H1 (cell line): Measurements from ENCODE around the gene AFG1L. TPM values are rescaled to one million over a fixed set of nuclear protein-coding genes. Genes with fewer than 3 reads are reported as not detected.
A peak's percentile ranks its signal among the peaks of the same experiment; 100 is the strongest.

Experiments used
- BACH1 ChIP-seq: IDR thresholded peaks from 2 replicates; pipeline ENCODE4 v1.6.1; 2012; ENCODE audit warnings: low read length, improper control_type of control experiment
- CREB1 ChIP-seq: IDR thresholded peaks from 2 replicates; pipeline ENCODE4 v1.6.1; 2012; ENCODE audit warnings: inconsistent platforms
- EGR1 ChIP-seq: IDR thresholded peaks from 2 replicates; pipeline ENCODE4 v1.6.1; 2011; ENCODE audit warnings: low read depth, low read length, borderline replicate concordance
- EP300 ChIP-seq, 2 experiments: IDR thresholded peaks; 1 replicate in 1 of 2; 2 replicates in 1 of 2; pipeline ENCODE4 v1.6.1; 2011 to 2012; ENCODE audit warnings: low read depth in 2 of 2, low read length in 2 of 2, mild to moderate bottlenecking in 2 of 2, borderline replicate concordance in 1 of 2, inconsistent platforms in 1 of 2, moderate library complexity in 1 of 2
- KDM4A ChIP-seq: IDR thresholded peaks from one replicate; pipeline ENCODE4 v1.7.1; 2012; ENCODE audit warnings: low read depth, mild to moderate bottlenecking, moderate library complexity, low read length, inconsistent platforms; ENCODE audit not compliant: severe bottlenecking
- MAFK ChIP-seq: IDR thresholded peaks from 2 replicates; pipeline ENCODE4 v1.6.1; 2012; ENCODE audit warnings: low read depth, mild to moderate bottlenecking, improper control_type of control experiment, low read length
- PHF8 ChIP-seq: fragments of 200-600 bp; sonication (generic); conservative IDR thresholded peaks from 2 replicates; pipeline ENCODE4 v1.7.1; 2012; ENCODE audit warnings: low read depth, mild to moderate bottlenecking, inconsistent platforms, low read length, moderate library complexity
- POU5F1 ChIP-seq: IDR thresholded peaks from 2 replicates; pipeline ENCODE4 v1.6.1; 2011; ENCODE audit warnings: low read depth, mild to moderate bottlenecking, low read length, moderate library complexity
- RFX5 ChIP-seq: IDR thresholded peaks from 2 replicates; pipeline ENCODE4 v1.6.1; 2011; ENCODE audit warnings: low read depth, low read length, improper control_type of control experiment, borderline replicate concordance
- SAP30 ChIP-seq: fragments of 300-600 bp; sonication (generic); IDR thresholded peaks from 2 replicates; pipeline ENCODE4 v1.7.1; 2012; ENCODE audit warnings: low read length, moderate library complexity, mild to moderate bottlenecking, inconsistent platforms; ENCODE audit not compliant: insufficient read depth, insufficient replicate concordance
- SP2 ChIP-seq: IDR thresholded peaks from 2 replicates; pipeline ENCODE4 v1.6.1; 2012; ENCODE audit warnings: mild to moderate bottlenecking, low read length, inconsistent platforms
- SP4 ChIP-seq: IDR thresholded peaks from 2 replicates; pipeline ENCODE4 v1.6.1; 2012; ENCODE audit warnings: low read length, inconsistent platforms
- SUZ12 ChIP-seq: fragments of 200-600 bp; sonication (generic); IDR thresholded peaks from 2 replicates; pipeline ENCODE4 v1.6.1; 2012; ENCODE audit warnings: mild to moderate bottlenecking, inconsistent platforms, low read length, moderate library complexity, mixed read lengths
- TAF7 ChIP-seq: optimal IDR thresholded peaks from 2 replicates; pipeline ENCODE3; 2011; ENCODE audit warnings: low read depth, mild to moderate bottlenecking, inconsistent platforms, low read length, moderate library complexity, borderline replicate concordance
- YY1 ChIP-seq: IDR thresholded peaks from 2 replicates; pipeline ENCODE4 v1.6.1; 2011; ENCODE audit warnings: low read depth, mild to moderate bottlenecking, low read length
- ZNF274 ChIP-seq: IDR thresholded peaks from 2 replicates; pipeline ENCODE4 v1.7.0; 2012; ENCODE audit warnings: low read length, borderline replicate concordance; ENCODE audit errors: extremely low read depth
- polyA plus RNA-seq, 7 experiments: library from polyadenylated mRNA; depleted of rRNA in 3 of 7; stranded (reverse) in 5 of 7; unstranded in 2 of 7; fragments of >200 nt in 5 of 7; fragments of 200-250 nt in 2 of 7; gene quantifications; 1 replicate in 5 of 7; 2 replicates in 1 of 7; 4 replicates in 1 of 7; pipeline versions ENCODE4 v1.2.1 to v1.2.3, GENCODE V29; 2011 to 2013; ENCODE audit warnings: missing spikeins in 2 of 7, mixed read lengths in 2 of 7
- total RNA-seq: library from RNA; stranded (reverse); fragmentation: NEBNext Ultra II Directional; extraction: Animal tissue kit (Norgen Biotek cat#: 25700); gene quantifications from 2 replicates; pipeline ENCODE4 v1.2.1, GENCODE V29; 2021
- TF ChIP-seq, protein P1 (sequence below), 3 experiments: IDR thresholded peaks; 1 replicate in 2 of 3; 2 replicates in 1 of 3; pipeline versions ENCODE4 v1.5.1 to v1.6.1; 2011; ENCODE audit warnings: low read length in 3 of 3, mild to moderate bottlenecking in 3 of 3, inconsistent platforms in 2 of 3, low read depth in 1 of 3, moderate library complexity in 1 of 3; ENCODE audit not compliant: insufficient read depth in 1 of 3; ENCODE audit errors: control extremely low read depth in 1 of 3
- TF ChIP-seq, protein P2 (sequence below): IDR thresholded peaks from 2 replicates; pipeline ENCODE4 v1.6.1; 2011; ENCODE audit warnings: low read length, improper control_type of control experiment
- TF ChIP-seq, protein P3 (sequence below): IDR thresholded peaks from 2 replicates; pipeline ENCODE4 v1.6.1; 2012; ENCODE audit warnings: inconsistent platforms

AFG1L gene
- total and polyA plus RNA-seq, 2 of the 8 experiments (the other 6 are each of a cell fraction or from before 2014, with no cell fraction given): 0.98 to 5.7 TPM

DNA sequence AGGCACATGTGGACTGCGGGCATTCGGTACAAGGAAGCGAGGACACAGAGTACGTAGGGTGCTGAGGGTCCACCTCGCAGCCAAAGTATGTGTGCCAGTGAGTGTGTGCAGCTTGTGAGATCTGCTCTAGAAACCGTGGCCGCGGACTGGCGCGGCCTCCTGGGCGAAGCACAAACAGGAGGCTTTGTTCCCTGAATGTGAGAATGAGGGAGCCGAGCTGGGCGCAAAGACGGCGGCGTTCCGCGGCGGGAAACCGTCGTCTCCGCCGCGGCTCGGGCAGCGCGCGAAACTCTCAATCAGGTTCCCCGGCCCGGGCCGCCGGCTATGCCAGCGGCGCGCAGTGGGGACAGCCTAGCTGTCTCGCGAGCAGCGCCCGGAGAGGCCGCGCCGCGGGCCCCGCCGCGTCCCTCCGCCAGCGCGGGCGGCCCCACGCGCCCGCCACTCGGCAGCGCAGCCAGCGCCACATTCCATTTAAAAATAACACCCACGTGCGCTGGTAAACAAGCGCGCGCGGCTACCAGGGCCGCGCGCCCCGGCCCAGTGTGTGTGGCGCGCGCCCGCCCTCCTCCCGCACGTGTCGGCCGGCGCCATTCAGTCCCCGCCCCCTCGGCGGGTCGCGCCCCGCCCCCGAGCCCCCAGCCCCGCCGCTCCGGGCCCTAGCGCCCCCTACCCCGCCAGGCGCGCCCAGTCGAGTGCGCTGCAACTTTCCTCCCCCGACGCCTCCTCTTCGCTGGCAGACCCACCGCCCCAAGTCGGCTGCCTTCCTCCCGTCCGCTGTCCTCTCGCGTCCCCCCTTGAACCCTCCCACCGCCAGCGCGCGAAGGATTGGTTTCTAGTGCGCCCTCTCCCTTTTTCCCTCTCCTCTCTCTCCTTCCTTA lies 262.9 kb downstream of the AFG1L start (continued):
- TF ChIP-seq, protein P1, sequence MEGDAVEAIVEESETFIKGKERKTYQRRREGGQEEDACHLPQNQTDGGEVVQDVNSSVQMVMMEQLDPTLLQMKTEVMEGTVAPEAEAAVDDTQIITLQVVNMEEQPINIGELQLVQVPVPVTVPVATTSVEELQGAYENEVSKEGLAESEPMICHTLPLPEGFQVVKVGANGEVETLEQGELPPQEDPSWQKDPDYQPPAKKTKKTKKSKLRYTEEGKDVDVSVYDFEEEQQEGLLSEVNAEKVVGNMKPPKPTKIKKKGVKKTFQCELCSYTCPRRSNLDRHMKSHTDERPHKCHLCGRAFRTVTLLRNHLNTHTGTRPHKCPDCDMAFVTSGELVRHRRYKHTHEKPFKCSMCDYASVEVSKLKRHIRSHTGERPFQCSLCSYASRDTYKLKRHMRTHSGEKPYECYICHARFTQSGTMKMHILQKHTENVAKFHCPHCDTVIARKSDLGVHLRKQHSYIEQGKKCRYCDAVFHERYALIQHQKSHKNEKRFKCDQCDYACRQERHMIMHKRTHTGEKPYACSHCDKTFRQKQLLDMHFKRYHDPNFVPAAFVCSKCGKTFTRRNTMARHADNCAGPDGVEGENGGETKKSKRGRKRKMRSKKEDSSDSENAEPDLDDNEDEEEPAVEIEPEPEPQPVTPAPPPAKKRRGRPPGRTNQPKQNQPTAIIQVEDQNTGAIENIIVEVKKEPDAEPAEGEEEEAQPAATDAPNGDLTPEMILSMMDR (IDR thresholded peaks at IDR 0.05; ENCODE audit: control extremely low read depth in 1 of 3, insufficient read depth in 1 of 3, low read depth in 1 of 3, low read length in 3 of 3): peak in 1 of 3 experiments; percentile 20; a peak in 1 of 4 replicates
- TF ChIP-seq EGR1: peak; percentile 26; the same call in 1 of the 2 replicates
- peak; percentile 80 for TF ChIP-seq KDM4A
- TF ChIP-seq POU5F1: no peak
- TF ChIP-seq, protein P2, sequence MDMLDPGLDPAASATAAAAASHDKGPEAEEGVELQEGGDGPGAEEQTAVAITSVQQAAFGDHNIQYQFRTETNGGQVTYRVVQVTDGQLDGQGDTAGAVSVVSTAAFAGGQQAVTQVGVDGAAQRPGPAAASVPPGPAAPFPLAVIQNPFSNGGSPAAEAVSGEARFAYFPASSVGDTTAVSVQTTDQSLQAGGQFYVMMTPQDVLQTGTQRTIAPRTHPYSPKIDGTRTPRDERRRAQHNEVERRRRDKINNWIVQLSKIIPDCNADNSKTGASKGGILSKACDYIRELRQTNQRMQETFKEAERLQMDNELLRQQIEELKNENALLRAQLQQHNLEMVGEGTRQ: no peak
- TF ChIP-seq ZNF274: no peak
- TF ChIP-seq SAP30: no peak
- peak; percentile 54 for TF ChIP-seq TAF7
- TF ChIP-seq BACH1: no peak; the same call in 1 of the 2 replicates
- no peak for TF ChIP-seq SP4
- no peak; the same call in 1 of the 2 replicates for TF ChIP-seq CREB1
- TF ChIP-seq SP2: no peak
- TF ChIP-seq, protein P3, sequence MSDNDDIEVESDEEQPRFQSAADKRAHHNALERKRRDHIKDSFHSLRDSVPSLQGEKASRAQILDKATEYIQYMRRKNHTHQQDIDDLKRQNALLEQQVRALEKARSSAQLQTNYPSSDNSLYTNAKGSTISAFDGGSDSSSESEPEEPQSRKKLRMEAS: peak; percentile 89
- TF ChIP-seq SUZ12: no peak
- peak; percentile 58 for TF ChIP-seq PHF8
- TF ChIP-seq MAFK: no peak
- no peak for TF ChIP-seq EP300 (IDR thresholded peaks at IDR 0.05; ENCODE audit: borderline replicate concordance in 1 of 2, low read depth in 2 of 2, low read length in 2 of 2)
- TF ChIP-seq RFX5: no peak
- TF ChIP-seq YY1: no peak
- TF ChIP-seq, all 59 proteins: peak for 15
